ENCODE results near the gene CTDNEP1. TPM values are rescaled to one million over a fixed set of nuclear protein-coding genes. Genes with fewer than 3 reads are reported as not detected.
A peak's percentile ranks its signal among the peaks of the same experiment; 100 is the strongest.

CTDNEP1 gene
- total and polyA plus RNA-seq, 7 donors: 43.9 to 110 (median 76.4) TPM

GRCh38 chr17:7217113-7217987, 34.2 kb downstream of the CTDNEP1 start:
- peaks cover 0 to 75% (median 66%) of the 10 kb centered on the region in 4 donors for H3K4me1 ChIP-seq
- no peaks in the 10 kb centered on the region for H3K27me3 ChIP-seq
- no peaks in the 10 kb centered on the region for H3K9me3 ChIP-seq
- H3K36me3 ChIP-seq: peaks cover 0 to 6% (median 2%) of the 10 kb centered on the region in 4 donors
- intact Hi-C loops (cut with DNase I): no loop called here
- peak overlapping the region; percentile 54 to 67 (median 62) for H3K4me3 ChIP-seq
- peak; percentile 91 for DNase-seq
- peak overlapping the region; percentile 90 to 99 (median 98) for H3K27ac ChIP-seq
- WGBS, 2 donors: 4 to 11% methylated on average over 32 of the region's 32 CpGs
- TF ChIP-seq POLR2A (IDR thresholded peaks at IDR 0.05): no peak
- TF ChIP-seq POLR2AphosphoS5 (IDR thresholded peaks at IDR 0.05): peak in 1 of 4 donors; percentile 11
- no peak for TF ChIP-seq CTCF (IDR thresholded peaks at IDR 0.05)
- no peak for TF ChIP-seq EP300 (IDR thresholded peaks at IDR 0.05)

DNA sequence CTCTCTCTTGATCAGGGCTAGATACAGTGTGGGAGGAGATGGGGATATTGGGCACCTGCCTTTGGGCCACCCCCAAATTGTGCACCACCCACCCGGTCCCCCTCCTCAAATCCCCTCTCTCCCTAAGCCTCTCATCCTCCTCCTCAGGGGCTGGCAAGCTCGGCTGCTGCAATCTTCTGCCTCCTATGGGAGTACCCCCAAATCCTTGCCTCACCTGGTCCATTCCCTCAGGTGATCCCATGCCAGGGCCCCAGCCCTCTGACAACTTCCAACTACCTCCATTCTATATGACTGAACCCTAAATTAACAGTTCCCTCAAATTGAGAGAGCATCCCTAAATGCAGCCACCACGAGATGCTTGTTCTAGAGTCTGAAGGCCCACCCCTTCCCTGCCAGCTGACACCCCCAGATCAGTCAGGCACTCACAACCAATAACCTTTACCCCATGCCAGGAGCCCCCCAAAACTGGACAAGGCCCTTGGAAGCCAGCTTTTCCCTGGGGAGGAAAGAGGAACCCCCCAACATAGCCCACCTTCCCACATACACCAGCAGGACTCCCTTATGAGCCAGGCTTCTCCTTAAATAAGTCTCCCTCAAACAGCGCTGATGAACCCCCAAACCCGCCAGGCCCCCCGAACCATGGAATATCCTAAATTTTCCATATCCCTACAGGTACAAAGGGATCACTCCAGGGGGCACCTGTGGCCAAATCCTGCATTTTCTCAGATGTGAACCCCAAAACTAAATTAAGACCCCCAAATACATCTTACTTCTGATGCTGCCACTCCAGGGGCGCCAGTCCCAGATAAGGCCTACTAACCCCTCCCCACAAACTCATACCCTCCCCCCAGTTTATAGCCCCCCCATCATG, 35.1 kb downstream of the CTDNEP1 start:
- intact Hi-C loops (cut with DNase I): no loop called here

GRCh38 chr17:7215652-7216180, 35.8 kb downstream of the CTDNEP1 start:
- 24 to 28% methylated on average over 10 of the region's 10 CpGs for WGBS, 2 donors
- no peak for TF ChIP-seq EP300 (IDR thresholded peaks at IDR 0.05)
- TF ChIP-seq POLR2AphosphoS5 (IDR thresholded peaks at IDR 0.05): no peak
- TF ChIP-seq POLR2A (IDR thresholded peaks at IDR 0.05): no peak
- TF ChIP-seq CTCF (IDR thresholded peaks at IDR 0.05): no peak
- intact Hi-C loops (cut with DNase I): no loop called here
- H3K36me3 ChIP-seq: no peaks in the 10 kb centered on the region
- no peaks in the 10 kb centered on the region for H3K9me3 ChIP-seq
- no peak for DNase-seq
- peak overlapping the region; percentile 90 to 99 (median 98) for H3K27ac ChIP-seq
- no peaks in the 10 kb centered on the region for H3K27me3 ChIP-seq
- H3K4me1 ChIP-seq: peaks cover 0 to 76% (median 68%) of the 10 kb centered on the region in 4 donors
- peak overlapping the region in 3 of 4 donors; percentile 60 to 67 (median 65) for H3K4me3 ChIP-seq

More for the DNA sequence above, 35.1 kb downstream of the CTDNEP1 start:
- Histone ChIP-seq H3K36me3 (no peaks in the 10 kb centered on the region), H3K27me3 (no peaks in the 10 kb centered on the region), H3K9me3 (no peaks in the 10 kb centered on the region), H3K4me1 (peaks cover 0 to 79% (median 71%) of the 10 kb centered on the region in 4 donors), H3K27ac (peak overlapping the region; percentile 90 to 99 (median 98)), H3K4me3 (peak overlapping the region; percentile 54 to 67 (median 62))
- TF ChIP-seq POLR2AphosphoS5 (IDR thresholded peaks at IDR 0.05) (no peak), POLR2A (IDR thresholded peaks at IDR 0.05) (no peak), CTCF (IDR thresholded peaks at IDR 0.05) (no peak), EP300 (IDR thresholded peaks at IDR 0.05) (no peak)
- WGBS, 2 donors: 27 to 51% methylated on average over 7 of the region's 7 CpGs
- DNase-seq: no peak

GRCh38 chr17:7215136-7215638, 36.3 kb downstream of the CTDNEP1 start:
- Histone ChIP-seq H3K4me1 (peaks cover 0 to 71% (median 64%) of the 10 kb centered on the region in 4 donors), H3K9me3 (no peaks in the 10 kb centered on the region), H3K27me3 (no peaks in the 10 kb centered on the region), H3K4me3 (peak overlapping the region; percentile 38 to 67 (median 56)), H3K27ac (peak overlapping the region; percentile 90 to 99 (median 98)), H3K36me3 (no peaks in the 10 kb centered on the region)
- TF ChIP-seq POLR2AphosphoS5 (IDR thresholded peaks at IDR 0.05) (peak in 1 of 4 donors; percentile 59), POLR2A (IDR thresholded peaks at IDR 0.05) (no peak)
- 30 to 31% methylated on average over 9 of the region's 9 CpGs for WGBS, 2 donors
- DNase-seq: no peak
- intact Hi-C loops (cut with DNase I): no loop called here

Data from sigmoid colon (tissue), 7 donors.